RPMI7951 (cell line): ENCODE data around the gene EXOC4. TPM values are rescaled to one million over a fixed set of nuclear protein-coding genes. Genes with fewer than 3 reads are reported as not detected.

Experiments
- DNase-seq: peaks from one replicate; pipeline ENCODE4 v3.0.0-alpha.2; 2012; ENCODE audit warnings: low read depth
- total RNA-seq: library from RNA; depleted of rRNA; stranded (reverse); fragments of >200 nt; shearing (Covaris generic); gene quantifications from 2 replicates; pipeline ENCODE4 v1.2.3, GENCODE V29; 2014

EXOC4 gene
- total RNA-seq, 1 experiment from 2014 or later = 85.2 TPM

DNA sequence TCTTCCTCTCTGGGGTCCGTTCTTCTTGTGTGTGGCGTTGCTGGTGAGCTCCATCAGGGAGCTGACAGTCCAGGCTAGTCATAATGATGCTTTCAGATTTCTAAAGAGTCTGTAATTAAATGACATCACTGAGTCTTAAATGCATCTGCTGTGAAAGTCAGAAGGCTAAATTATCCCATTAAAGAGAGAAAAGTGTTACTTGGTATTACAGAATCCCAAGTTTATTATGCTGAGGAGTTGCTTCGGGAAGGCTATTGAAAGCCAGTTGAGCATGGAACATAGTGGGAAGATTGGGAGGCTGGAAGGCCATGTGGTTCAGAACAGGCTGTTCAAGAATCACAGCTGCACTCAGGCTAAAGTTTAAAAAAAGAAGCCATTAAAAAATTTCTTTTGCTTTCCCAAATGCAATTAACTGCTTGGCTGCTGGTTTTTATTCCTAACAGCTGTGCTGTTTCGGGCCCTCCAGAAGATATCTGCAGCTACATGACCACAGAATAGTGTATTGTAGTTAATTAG lies 531.7 kb downstream of the EXOC4 start:
- no peak for DNase-seq

DNA sequence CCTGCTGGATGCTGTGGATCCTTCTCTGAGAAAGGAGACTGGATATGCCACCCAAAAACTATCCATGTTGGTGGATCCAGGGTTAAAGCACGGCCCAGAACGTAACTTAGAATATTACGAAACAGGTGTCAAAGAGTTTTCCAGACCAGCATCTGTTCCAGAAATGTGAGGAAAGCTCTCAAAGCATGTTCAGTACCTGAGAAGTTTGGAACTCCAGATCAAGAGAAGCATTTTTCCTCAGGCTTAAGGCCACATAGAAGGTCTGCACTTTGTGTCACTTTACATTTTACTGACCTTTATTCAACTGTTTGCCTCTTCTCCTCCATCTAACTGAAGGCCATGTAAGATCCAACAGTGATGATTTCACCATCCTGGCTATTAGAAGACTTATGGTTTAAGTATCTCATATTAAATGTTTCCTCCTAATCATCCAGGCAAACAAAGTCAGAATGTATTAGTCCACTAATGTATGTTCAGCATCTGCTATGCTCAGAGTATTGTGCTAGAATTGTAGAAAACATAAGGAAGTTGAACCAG lies 533.6 kb downstream of the EXOC4 start:
- DNase-seq = no peak

DNA sequence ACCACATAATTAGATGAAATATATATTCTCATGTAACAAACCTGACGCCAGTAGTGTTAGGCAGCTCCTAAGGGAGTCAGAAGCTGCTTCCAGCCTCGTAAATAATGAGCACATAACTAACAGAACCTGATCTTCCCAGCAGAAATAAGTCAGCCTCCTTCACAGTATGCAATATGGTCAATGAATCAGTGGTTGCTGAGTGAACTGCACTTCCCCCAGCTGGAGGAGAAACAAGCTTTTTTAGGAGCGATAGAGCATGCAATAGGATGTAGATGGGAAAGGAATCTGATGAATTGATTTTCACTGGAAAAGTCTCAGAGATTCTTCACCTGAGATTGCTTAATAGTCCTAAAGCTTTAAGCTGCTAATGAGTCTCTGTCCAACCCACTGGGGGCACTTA lies 537.1 kb downstream of the EXOC4 start:
- DNase-seq = no peak

DNA sequence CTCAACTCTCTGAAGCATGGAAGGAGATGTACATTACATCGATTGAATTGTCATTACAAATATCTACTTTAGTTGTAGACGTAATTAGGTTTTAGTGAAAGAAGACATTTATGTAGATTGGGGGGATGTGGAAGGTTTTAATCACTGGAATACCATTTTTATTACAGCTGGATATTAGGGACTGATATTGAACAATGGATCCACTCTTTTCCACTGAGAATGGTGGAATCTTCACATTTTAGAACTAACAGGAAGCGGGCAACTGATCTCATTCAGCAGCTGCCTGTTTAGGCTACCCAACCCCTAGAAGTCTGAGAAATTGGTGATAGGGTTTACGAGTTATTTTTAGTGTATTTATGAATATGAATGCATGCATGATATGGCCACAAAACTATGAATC lies 538.0 kb downstream of the EXOC4 start:
- DNase-seq = no peak

DNA sequence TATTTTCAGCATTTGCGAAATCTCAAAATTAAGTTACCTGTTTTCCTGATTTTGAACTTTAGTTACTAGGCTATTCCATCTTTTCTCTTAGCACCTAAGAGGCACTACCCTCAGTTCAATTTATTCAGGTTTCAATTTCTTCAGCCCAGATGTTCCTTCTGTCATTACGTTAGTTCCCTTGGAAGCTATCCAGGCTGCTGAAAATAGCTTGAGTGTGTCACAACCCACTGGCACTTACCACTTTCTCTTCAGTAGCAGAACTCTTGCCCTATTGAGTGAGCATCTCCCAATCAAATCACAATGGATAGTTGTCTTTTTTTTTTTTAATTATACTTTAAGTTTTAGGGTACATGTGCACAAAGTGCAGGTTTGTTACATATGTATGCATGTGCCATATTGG lies 541.6 kb downstream of the EXOC4 start:
- peak; percentile 54 for DNase-seq

DNA sequence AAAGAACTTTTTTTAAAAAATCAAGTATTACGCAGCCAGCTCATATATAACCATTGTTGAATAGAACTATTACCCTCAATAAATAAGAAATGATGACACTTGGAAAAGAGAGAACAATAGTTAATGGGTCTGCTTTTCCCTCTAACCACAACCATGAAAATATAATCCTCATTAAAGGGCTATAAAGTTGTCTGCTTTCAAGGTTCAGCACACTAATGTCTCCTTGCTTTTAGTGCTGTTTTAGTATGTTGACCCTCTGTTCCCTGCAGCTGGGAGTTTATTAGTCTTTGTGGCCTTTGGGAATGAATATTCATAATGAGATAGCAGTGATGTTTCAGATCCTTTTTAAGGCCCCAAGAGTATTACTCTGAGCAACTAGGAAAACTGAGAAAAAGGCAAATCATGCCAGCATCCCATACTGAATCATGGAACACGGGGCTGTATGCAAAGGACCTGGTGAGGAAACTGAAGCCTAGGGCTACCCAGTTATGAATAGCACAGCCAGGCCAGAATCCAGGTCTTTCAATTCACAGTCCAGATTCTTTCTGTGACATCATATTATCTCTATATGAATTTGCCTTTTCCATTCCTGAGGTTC lies 542.3 kb downstream of the EXOC4 start:
- DNase-seq = no peak

DNA sequence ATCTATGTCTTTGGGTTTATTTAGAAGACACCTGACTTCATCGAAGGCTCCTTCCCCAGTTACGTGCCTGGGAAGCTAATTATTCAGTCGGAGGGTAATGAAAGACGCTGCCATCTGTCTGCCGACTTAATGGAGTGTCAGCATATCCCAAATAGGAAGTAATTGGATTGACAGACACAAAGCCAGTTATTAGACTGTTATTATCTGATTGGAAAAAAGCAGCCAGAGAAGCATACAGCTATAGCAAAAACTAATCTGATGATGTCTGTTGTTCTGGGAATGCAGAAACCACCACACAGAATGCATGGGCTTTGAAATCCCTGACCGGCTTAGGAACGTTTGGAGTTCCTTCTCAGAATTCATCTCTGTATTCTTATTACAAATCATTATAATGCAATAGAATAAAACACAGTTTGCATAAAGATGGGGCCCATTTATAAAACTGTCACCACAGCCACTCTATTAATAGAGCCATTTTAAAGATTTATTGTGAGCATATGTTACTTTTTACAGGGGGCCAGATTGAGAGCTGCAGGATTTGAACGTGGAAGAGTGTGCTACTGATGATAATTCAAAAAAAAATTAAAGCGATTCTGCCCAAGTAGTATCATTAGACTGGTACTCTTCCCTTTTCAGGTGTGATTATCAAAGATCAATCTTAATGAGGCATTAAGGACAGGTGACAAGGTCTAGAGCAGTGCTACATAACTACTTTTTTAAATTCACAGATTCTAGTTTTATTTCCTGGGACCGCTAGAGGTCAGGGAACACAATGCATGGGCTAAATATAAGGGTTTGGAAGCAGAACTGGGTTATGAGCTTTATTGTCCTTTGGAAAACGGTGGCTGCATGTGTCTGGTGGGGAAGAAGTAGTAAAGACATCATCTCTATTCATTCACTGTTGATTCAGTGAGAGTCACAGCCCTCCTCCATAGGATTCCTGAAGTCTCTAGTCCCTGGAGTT lies 544.2 kb downstream of the EXOC4 start:
- no peak for DNase-seq

DNA sequence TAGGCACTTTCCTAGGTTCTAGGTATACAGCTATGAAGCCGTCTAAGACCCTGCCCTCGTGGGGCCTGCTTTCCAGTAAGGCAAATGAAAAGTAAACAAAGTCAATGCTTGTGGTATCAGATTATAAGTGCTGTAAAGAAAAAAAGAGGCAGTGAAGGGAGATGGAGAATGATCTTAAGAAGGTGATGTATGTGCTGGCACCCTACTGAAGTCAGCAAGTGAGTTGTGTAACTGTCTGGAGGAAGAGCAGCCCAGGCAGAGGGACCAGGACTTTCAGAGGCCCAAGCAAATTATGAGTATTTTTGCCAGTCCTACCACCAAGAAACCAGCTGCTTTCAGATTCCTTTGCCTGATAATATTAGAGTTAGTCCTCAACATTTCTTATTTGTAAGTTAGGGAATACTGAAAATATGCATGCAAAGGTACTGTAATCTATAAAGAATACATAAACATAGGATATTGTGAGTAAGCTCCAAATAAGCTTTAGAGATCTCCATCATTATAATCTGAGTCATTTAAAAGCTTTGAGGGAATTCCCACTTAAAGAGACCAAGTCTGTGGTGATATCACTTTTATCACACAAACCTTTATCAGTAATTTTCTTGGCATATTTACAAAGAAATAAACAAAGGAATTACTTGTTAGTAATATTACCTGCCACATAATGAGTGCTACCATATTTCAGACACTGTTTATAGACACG lies 545.1 kb downstream of the EXOC4 start:
- no peak for DNase-seq

DNA sequence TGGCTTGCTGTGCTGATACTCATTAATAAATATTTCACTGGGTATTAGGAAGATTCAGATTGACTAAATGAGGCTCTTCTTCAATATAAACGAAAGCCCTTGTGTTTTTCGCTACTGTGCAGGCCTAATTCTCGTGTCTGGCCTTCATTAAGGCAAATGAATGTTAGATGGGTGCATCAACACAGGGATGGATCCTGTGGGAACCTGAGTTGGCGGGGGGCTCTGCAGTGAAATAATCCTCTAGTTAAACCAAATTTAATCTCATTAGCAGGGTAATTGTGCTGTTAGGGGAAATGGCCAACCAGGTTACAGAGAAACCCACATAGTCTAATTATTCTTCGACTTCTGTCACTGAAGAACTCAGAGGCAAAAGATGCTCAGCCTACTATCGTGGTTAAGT lies 548.5 kb downstream of the EXOC4 start:
- no peak for DNase-seq

DNA sequence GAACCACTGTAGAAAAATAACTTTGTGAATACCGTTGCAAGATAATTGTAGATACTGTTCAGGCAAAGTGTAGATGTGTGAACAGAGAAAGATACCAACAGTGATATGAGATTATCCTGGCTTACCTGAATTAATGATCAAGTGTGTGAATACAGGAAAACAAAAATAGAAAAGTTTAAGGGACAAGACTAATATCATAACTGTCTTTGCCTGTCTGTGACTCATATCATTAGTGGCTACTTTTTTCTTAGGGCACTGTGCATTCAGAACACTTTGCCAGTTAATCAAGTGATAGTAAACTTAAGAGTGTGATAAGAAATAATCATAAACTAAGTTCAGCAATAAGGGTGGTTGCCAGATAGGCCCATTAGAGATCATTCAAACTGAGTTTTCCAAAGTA lies 551.2 kb downstream of the EXOC4 start:
- no peak for DNase-seq

DNA sequence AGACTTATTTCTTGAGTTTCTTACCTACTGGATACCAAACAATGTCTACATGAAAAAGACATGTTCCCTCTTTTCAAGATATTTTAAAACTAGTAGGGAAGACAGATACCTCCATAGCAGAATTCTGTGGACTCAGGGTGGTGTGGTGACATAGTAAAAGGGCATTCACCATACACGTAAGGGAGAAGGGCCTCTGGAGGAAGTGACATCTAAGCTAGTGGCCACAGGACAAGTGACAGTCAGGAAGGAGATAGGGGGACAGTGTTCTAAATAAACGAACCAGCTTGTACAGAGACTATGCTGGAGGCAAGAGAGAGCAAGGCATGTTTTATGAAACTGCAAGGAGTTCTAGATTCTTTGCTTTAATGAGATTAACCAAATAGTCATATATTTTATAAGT lies 552.5 kb downstream of the EXOC4 start:
- DNase-seq = no peak

DNA sequence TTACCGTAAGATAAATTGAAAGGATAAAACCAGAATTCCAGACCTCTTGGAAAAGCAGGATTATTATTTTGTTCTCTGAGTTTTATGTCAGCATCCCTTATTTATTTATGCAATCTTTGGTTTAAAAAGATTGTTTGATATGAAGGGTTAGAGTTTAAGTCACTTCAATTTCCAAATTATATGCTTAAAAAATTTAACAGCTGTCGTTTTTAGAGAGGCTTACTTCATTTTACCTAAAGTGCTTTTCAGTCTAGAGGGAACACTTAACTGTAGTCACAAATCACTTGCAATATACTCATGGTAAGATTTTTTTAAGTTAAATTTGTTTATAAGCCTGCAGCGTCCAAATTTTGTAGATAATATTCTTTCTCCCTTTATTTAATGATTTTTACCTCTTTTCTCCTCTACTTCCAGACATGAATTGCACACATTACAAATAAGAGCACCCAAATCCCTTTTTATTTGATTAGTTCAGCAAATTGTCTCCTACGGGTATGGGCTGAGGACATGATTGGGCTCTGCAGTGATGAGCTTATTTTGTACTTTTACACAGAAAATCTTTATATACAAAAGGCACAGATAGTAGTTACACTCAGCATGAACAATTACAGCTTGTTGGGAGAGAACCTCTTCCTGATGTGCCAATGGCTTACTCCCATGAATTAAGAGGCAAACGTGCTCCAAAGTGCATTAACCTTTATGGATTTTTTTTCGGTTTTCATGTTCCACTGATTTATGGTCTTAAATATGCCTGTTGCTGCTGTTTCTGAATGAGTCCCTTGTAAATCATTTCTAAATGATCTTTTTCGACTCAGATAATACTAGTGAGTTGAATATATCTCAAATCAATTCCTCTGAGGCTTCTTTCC lies 555.0 kb downstream of the EXOC4 start:
- no peak for DNase-seq

DNA sequence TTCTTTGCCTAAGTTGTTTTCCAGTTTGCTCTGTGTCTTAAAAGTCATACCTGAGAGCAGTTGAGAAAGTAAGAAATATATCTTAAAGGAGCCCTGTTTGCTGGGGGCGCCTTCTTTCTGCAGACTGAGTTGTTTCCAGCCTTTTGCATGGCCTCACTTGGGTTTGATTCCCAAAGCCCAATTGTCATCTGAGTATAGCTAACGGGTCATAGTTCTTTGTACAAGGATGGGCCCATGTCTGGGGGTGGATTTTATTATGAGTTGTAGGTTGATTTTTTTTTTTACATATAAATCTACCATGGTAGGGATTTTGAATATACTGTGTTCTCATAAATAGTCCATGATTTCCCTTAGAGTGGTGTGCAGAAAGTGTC lies 555.6 kb downstream of the EXOC4 start:
- no peak for DNase-seq

DNA sequence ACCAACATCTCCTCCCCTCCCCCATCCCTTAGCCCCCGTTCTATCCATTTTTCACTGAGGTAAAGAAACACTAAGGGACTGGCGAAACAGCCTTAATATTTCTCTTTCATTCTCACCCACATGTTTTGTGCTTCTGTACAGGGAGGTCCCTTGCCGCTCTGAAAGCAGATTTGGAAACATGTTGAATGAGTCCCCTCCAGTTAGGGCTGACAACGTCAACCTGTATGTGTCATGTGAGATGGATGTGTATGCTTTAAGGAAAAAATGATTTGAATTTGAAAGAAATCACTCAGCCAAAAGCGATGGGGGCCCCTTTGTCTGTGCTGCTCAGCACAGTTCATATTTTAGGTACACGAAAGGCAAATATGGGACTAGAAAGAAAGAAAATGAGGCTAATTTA lies 560.0 kb downstream of the EXOC4 start:
- no peak for DNase-seq

DNA sequence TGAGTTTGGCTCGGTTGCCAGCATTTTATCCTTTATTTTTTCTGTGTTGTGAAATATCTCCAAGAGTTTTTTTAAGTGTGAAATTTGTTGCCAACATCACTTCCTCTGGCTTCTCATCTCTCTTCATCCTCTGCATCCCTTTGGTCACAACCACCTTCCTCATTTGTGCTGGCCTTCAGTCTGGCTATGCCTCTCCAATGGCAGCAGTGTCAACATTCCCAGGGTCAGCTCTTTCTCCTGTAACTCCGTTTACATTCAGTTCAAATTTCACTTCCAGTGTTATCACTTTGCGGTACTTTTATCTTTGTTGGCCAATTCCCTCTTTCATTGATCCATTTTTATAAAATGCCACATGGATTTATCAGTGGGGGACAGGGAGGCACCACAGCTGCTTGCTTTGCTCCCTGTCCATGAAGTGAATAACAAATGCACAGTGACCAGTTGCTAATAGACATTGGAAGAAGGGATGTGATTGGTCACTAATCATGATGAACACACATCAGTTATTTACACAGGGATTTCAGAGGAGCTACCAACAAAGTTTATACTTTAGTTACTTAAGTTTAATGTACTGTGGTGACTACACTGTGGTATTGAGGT lies 562.8 kb downstream of the EXOC4 start:
- no peak for DNase-seq

DNA sequence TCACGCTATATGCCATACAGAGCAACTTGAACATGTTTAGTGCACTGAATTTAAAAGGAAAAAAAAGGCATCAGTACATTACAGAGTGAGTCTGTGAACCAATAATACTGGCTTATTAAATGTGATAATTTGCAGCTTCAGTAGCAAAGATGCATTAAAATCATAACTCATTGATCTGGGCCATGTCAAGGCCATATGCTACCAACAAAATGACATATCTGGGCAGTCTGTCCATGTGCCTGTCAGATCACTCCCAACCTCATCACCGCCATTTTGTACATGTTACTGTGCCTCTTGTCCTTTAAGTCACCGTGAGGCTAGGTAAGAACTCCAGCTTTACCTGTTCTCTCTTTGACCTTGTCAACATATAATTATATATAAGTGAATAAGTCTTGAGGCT lies 566.8 kb downstream of the EXOC4 start:
- no peak for DNase-seq

DNA sequence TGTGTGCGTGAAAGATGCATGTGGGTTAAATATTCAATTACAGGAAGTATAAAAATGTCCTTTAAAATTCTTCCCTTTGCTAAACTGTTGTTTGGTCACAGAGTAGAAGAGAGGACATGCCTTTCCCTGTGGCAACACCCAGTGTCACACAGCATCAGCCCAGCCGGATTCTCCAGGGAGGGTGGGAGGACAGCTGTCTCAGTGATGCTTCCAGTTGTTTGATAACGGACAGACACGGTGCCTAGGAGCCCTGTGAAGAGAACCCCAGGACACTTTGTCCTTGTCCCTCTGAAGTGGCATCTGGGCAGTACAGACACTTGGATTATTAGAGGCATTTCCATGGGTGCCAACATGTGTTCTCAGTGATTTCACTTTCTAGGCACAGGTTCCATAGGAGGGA lies 567.7 kb downstream of the EXOC4 start:
- no peak for DNase-seq

DNA sequence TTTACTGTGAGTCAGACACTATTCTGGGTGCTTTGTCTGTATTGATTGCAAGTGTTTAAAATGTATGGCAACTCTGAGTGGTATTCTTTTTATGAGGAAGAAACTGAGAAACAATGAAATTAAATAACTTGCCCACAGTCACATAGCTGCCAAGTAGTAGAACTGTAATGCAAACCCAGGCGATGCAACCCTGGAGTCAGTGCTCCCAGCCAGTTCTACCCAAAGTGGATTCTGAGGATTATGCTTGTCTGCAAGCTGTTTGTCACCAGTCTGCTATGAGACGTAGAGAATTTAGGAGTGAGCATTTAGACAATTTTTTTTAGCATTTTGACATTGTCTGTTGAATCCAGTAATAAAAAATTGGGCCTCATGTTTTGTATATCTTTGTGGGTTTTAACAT lies 568.3 kb downstream of the EXOC4 start:
- no peak for DNase-seq

DNA sequence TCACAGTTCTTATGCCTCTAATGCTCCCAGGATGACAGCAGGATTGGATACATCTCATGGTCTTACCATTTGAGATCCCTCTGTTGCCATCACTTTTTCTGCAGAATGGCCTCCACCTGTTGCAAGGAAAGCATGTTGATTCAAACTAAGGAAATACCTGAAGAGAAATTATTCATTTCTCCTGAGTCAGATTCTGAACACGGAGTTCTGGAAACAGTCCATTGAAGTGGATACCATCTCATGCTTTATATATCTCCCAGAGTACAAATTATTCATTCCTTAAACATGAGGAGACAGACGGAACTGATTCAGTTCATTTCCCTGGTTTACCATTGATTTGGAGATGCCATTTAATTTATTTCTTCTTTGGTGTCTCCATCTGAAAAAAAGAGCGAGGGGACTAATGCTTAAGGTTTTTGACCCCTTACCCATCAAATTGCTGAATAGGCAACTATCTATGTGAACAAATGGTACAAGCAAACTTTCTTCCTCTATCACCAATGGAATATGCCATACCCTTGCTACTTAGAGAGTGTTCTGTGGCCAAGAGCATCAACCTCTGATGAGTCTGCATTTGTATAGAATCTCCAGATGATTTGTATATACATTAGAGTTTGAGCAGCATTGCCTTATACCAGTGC lies 569.2 kb downstream of the EXOC4 start:
- DNase-seq = no peak

DNA sequence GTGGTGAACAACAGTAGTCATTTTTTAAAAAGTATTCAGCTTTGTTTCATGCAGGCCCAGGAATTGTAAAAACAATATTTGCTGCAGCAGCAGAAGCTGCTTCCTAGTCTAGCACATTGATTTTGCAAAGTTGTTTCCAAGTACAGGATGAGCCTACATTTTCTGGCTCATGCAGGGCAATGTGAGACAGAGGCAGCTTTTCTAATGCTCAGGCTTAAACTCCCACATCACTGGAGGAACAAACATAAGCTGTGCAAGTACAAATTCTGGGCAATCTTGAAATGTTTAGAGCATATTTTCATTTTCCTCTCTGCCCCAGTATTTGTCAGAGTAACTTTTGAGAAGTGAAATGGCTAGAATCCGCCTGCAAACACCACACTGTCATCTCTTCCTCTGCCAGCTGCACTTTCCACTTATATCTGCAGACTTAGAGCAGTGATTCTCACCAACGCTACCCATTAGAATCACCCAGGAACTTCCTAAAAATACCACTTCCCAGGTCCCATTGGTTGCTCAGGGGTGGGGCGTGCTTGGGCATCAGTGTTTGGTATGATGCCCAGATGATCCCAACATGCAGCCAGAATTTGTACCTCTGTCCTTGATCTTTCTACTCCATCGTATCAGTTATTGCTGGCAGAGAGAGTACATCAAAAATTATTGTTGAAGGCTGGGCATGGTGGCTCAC lies 570.1 kb downstream of the EXOC4 start:
- DNase-seq = no peak
